NCI-H1694 treated with DMSO at 0.1 percent for 48 hours (cell line): Measurements from ENCODE around the gene METTL25B.

ENCODE experiments used
- DNase-seq: peaks from one replicate; lab custom pipeline; 2025; lab: John Stamatoyannopoulos, UW

The METTL25B gene

DNA sequence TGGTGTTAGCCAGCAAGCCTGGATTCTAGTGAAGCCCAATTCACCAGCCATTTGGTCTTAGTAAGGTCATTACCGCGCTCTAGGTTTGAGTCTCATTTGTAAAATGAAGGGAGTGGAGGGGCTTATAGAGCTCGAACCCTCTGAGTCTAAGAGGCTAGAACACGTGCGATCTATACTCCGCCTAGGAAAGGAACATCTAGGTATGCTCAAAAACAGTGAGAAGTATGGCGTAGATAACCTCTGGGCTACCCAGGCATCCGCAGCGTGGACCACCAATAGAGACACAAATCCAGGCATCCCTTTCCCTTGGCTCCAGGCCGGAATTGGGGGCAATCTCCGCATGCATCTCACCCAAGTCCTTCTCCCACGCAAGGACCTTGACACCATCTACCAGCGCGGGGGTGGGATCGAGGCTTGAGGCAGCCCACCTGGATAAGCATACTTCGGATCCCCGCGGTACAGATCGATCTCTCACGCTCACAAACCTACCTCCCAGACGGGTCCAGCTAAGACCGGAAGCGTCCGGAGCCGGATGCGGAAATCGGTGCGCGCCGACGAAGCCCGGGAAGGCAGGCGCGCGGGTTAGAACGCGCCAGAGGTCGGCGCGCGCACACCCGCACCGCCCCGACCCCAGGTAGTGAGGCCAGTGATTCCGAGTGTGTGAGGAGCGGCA, at the start of gene METTL25B:
Gene METTL25B (plus strand): TSS at position 544 of the 673 bp plus-strand sequence. CDS start 636 bp downstream, outside the sequence.
- peak; percentile 93 for DNase-seq

DNA sequence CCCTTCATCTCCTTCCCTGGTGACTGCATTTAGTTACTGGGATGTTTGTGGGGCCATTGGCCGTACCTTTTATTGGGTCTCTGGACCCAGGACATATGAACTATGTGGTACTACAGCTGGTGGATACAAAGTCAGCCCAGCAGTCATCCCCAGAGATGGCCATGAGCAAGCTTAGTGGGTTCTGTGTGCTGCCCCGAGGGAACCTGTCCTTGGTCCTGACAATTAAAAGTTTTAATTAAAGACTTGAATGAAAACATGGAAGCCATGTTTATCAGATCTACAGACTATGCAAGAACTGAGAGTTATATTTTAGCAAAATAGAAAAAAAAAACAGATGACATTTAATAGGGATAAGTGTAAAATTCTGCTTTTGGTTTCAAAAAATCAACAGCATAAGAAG, 48.2 kb upstream of the METTL25B start:
- no peak for DNase-seq

DNA sequence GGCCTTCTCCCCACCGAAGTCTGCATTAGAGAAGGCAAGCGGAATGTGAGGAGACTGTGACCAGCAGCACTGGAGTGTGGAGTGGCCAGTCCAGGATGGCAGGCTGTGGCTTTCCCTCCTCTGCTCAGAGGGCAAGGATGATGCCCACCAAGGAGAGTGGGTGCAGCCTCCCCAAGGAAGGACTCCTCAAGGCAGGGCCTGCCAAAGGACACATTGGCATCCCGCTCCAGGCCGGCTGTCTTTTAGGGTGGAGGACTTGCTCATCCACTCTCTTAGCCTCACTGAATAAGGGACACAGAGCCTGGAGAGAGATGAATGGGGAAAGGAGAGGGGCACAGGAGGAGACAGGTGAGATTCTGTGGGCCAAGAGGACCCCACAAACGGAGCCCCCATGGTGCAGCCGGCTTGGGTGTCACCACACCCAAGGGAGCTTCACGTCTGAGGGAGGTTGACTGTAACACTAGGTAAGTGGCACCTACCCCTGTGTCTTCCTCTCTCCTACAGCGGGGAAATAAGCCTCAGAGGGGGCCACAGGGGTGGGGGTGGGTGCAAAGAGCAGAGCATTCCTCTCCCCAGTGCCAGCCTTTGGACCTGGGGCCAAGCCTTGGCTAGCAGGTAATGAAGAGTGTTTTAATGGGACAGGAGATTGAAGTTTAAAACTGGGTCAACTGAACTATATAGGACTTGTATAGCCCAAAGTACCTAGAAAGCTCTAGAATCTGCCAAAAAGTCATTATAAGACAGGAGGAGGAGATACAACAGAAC, 46.9 kb upstream of the METTL25B start:
- no peak for DNase-seq

GRCh38 chr1:156682166-156682890, 45.9 kb upstream of the METTL25B start:
- DNase-seq: no peak

DNA sequence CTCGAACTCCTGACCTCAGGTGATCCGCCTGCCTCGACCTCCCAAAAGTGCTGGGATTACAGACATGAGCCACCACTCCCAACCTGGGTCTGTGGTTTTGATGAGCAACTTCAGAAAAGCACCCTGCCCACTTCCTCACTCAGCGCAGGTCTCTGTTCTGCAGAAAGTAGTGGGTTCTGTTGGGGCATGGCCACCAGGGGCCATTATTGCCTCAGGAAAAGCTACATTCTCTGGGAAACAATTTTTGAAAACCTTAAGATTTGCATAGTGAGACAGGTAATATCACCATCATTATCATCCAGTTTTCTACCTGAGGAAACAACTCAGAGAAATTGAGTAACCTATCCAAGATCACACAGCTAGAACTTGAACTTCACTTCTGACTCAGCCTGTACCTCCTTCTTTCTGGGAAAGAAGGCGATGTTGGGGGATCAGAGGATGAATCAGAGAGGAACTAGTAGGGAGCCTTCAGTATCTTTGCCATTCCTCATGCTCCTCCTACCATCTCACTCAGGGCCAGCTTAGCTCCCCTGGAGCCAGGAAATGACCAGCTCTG, 44.0 kb upstream of the METTL25B start:
- no peak for DNase-seq

DNA sequence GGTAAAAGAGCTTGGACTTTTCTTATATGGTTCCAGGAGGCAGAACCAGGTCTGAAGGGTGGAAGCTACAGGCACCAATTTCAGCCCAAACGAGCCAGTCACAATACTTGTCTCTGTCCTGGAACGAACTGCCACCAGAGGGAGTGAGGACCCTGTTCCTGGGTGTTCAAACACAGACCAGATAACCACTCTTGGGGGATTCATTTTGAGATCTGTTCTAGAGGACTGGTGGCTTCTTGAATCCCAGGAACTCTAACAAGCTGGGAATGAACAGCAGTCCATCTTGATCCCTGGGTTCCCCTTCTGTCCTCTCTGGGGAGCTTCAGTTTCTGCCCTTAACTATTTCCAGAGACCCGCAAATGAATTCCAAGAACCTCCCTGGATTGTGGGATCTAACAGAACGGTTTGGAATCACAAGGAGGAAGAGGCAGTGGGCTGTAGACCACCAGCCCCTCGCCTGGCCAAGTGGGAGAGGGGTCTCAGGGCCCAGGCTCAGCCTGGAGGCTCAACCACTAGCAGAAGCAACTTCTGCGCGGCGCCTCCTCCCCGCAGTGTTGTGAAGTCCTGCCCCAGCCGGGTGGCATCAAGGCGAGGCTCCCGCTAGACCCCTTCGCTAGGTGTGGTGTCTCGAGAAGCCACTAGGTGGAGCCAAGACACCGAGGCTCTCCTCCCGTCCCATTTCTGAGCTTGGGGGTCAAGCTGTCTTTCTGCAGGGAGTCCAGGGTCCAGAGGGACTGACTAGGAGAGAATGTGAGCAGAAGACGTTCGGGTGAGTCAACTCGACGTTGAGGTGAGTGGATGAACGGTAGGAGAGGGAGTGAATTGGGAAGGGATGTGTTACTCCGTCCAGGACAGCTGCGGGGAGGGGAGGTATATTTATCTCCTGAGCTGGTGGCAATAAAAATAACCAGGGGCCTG, 39.0 kb upstream of the METTL25B start:
- peak; percentile 87 for DNase-seq

GRCh38 chr1:156689953-156690674, 38.2 kb upstream of the METTL25B start:
- DNase-seq: no peak

DNA sequence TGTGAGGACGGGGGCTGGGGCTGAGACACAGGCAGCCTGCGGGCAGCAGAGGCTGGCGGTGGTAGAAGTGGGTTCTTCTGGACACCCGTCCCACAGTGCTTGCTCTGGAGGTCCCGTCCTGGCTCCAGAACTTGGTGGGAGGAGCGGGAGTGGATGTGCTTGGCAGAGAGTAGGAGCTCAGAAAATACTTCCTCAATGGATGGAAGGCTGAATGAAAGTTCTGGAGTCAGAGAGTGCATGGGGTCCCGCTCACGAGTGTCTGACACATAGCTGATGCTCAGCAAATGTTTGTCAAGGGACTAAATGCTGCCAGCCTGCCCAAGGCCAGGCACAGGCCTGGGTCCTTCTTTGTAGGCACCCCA, 37.6 kb upstream of the METTL25B start:
- no peak for DNase-seq

- DNase-seq: no peak
Measured at GRCh38 chr1:156691191-156691590, 37.1 kb upstream of the METTL25B start.

- DNase-seq: no peak
Measured at GRCh38 chr1:156691665-156692440, 36.4 kb upstream of the METTL25B start.

GRCh38 chr1:156692441-156692924, 35.8 kb upstream of the METTL25B start:
- no peak for DNase-seq

DNA sequence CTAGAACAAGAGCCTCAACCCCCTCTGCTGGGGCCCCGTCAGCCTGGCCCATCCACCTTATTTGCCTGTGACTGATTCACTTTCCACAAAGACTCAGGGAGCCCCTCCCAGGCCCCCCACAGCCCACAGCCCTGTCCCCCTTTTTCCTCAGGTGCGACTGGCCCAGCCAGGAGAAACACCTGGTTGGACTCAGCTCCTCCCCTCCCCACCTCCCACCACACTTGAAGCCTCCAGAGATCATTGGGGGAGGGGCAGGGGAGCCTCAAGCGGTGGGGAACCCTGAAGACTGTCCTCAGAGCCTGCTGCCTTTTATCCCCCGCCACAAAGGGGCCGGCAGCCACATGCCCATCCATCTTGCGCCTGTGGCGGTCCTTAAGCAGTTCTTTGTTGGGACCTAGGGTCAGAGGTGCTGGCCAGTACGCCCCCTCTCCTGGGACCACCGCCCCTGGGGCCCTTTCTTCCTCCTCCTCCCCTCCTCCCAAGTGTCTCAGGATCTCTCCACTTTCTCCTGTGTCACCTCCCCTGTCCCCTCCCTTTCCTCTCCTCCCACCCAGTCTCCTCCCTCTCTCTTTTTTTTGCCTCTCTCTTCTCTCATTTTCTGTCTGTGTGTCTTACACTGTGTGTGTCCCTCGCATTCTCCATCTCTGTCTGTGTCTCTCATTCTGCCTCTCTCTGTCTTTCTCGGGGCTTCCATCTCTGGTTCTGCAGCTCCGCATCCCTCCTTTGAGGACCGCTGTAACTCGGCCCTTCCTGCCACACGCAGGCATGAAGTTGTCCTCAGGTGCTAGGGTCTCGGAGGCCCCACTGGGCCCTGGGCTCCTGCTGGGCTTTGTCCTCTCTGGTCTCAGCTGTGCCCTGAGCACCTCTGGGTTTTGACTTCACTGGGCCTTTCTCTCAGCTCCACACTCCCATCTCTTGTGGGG, 35.1 kb upstream of the METTL25B start:
- DNase-seq: no peak

- DNase-seq: no peak
Measured at GRCh38 chr1:156693848-156694689, 34.2 kb upstream of the METTL25B start.

DNA sequence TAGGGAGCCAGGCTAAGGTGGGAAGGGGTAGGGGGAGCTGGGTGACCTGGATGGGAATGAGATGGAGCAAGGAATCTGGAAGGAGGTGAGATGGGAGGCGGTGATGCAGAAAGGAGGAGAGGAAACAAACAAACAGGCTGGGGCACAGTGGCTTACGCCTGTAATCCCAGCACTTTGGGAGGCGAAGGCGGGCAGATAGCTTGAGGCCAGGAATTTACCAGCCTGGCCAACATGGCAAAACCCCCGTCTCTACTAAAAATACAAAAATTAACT, 33.6 kb upstream of the METTL25B start:
- no peak for DNase-seq

GRCh38 chr1:156696755-156697154, 31.5 kb upstream of the METTL25B start:
- no peak for DNase-seq

DNA sequence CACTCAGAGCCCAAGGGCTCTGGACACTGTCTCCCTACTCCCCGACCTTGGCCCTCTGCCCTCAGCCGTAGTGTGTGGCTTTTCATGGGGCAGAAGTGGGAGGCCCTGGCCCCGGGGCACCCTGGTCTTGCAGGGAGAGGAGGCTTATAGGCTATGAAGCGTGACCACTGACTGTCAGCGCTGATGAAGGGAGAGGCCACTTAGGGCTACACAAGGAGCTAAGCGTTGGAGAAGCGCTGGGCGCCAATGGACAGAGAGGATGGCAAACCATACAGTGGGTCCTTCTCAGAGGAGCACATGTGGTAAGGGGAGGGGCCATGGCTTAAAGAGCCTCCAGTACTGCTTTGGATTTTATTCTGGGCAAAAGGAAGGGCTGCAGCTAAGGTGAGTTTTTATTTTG, 30.8 kb upstream of the METTL25B start:
- DNase-seq: no peak

DNA sequence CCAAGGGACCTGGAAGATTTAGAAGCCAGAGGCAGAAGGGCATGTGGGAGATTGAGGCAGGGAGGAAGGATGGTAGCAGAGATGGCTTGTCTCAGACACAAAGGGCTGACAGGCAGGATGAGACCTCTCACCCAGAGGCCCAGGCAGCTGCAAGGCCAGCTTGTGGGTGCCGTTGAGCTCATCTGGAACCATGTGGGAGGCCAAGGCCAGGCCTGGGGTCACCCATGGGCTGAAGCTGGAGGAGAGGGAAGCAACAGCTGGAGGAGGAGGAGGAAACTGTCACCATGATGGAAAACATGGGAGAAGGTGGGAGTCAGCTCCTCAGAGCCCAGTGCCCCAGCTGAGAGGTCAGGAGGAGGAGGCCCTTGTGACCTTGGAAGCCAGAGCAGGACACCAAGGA, 29.3 kb upstream of the METTL25B start:
- no peak for DNase-seq
